GM19035 (cell line): Measurements from ENCODE around the gene DGUOK.
"Not testable (repeated sequence)": the region's sequence is repeated elsewhere in the genome, so short reads cannot be mapped to it uniquely, and the experiment has no call there.

Experiments
- ATAC-seq: cut with Tn5 transposase; IDR thresholded peaks from one replicate; pipeline ENCODE4 v1.9.1; 2021; ENCODE audit not compliant: unreplicated experiment

The DGUOK gene

DNA sequence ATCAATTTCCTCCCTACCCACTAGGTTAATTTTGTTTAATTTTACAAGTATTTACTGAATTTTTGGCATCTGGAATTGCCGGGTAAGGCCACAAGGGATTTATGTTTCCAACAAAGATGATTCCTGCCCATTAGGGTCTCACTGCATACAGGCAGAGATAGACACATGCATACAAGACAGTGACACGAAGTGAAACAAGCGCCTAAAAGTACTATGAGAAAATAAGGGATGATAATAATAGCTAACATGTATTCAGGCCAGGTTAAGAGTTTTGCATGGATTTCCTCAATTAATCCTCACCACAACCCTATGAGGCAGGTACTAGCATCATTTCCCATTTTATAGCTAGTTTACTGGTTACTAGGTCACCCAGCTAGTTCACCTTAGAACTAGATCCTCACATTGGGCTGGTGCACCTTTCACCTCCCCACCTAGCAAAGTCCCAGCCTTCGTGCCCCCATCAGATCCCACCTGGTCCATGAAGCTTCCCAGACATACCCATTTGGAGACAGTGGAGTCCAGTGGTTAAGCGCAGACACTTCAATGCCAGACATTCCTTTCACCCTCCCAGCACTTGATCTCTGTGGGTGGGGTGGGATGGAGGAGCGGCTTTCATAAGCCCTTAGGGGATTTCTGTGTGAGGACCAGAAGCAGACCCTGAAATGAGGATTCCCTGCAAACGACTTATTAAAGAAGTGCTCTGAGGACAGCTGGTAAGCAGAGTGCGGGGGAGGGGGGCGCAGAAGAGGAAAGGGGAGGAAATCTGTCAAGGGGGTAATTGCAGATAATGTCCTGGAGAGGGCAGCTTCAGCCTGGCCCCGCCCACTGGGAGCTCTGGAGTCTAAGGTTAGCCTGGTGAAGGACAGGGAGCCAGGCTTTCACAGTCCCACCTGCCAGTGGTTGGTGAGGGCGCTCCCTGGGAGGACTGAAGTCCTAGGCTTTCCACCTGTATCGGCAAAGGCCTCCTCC is 5.8 kb upstream of the DGUOK start:
- no peak for ATAC-seq

- ATAC-seq: no peak
Observed at GRCh38 chr2:73921581-73921980, 5.1 kb upstream of the DGUOK start.

DNA sequence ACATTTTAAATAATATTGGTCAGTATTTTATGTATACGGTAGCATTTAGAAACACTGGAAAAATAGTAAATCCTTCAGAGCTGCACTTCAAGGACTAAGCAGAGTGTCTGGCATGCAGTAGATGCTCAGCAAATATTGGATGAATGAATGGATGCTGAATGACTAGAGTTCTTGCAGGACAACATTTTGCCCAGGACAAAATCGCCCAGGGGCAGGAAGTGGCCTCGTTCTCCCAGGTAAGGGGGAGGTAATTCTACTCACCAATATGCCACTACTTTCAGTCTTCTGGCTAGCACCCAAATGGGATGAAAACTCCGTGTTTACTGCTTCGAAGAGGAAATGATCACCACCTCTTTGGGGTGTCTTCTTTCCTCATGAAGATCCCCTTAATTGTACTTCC is 4.0 kb upstream of the DGUOK start:
- no peak for ATAC-seq

GRCh38 chr2:73925033-73925704 is 1.5 kb upstream of the DGUOK start:
- ATAC-seq: no peak

GRCh38 chr2:73925853-73926492 is 707 bp upstream of the DGUOK start:
- no peak for ATAC-seq

DNA sequence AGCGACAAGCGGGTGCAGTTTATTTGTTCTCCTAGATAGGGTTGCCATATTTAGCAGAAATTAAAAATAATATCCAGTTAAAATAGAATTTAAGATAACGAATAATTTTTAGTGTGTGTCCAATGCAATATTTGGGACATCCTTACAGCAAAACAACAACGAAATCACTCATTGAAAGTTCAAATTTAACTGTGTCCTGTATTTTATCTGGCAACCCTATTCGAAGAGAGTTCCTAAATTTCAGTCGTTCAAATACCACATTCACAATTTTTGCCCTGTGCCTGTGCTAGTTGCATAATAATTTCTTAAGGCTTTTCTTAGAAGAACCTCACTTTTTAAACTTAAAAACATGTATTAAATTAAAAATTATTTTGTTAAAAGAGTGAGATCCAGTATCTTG is 664 bp downstream of the DGUOK start:
- no peak for ATAC-seq

GRCh38 chr2:73928963-73929347 is 2.3 kb downstream of the DGUOK start:
- ATAC-seq: no peak

DNA sequence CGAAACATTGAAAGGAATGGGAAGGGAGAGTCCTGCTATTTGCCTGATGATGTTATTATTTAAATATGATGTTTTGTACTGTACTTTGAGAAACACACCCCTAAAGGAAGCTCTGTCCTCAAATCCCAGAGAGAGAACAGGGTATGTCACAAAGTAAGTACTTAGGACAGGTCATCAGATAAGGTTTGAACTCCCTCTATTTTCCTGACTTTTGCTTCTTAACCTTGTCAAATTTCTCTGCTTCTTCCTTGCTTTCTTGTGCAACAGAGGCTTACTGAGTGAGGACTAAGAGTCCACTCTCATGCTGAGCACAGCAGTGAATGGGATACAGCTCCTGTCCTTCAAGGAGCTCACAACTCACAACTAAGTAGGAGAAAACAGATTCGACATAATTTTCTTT is 3.7 kb downstream of the DGUOK start:
- ATAC-seq: no peak

DNA sequence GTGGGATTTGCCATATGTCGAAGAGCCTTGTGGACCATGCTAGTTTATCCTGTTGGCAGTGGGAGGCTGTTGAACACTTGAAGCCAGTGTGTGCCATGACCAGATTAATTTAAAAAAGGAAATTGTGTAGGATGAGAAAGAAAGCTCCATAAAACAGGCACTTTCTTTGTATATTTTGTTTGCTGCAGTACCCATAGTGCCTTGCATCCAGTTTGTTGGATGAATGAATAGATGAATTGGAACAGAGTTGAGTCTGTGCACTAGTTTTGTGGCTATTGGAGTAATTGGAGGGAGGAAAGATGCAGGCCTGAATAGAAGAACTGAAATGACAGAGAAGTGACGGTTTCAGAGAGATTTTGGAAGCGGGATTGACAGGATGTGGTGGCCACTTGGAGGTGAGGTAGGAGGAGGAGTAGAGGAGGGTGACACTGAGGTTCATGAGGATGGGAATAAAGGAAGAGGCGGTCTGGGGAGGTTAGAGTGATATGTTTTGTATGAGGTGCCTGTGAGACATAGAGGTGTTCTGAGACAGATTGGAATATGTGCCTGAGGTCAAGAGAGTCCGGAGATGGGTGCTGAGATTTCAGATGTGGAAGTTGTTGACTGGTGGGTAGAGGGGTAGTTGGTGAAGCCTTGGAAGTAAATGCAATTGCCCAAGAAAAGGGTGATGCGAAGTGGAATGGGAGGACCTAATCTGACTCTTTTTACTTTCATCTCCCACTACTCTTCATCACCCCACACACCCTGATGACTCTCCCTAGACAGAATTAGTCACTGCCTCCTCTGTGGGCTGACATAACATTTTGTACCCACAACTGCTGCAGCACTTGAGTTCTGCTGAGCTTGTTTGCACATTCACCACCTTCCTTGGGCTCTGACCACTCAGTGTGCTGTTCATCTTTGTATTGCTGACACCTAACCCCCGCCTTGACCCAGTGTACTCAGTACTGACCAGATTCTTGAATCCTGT is 5.1 kb downstream of the DGUOK start:
- ATAC-seq: no peak

- ATAC-seq: no peak
Observed at GRCh38 chr2:73933194-73933593, 6.5 kb downstream of the DGUOK start.

DNA sequence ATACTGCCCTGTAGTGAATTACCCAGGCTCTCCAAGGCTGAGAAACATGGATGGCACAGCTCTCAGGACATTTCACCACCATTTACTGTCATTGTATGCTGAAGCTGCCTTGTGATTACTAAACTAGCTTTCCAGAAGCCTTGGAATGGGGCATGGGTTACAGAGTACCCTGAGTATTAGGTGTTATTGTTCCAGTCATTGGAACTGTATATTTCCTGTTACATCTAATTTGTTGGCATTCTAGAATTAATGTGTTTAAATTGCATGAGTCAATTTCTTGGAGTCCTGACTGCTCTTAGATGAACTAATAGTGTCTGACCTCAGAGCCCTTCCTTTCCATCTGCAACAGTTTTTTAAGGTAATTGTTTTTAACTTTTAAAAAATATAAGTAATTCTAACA is 9.0 kb downstream of the DGUOK start:
- ATAC-seq: no peak

GRCh38 chr2:73937103-73937885 is 10.6 kb downstream of the DGUOK start:
- no peak for ATAC-seq

DNA sequence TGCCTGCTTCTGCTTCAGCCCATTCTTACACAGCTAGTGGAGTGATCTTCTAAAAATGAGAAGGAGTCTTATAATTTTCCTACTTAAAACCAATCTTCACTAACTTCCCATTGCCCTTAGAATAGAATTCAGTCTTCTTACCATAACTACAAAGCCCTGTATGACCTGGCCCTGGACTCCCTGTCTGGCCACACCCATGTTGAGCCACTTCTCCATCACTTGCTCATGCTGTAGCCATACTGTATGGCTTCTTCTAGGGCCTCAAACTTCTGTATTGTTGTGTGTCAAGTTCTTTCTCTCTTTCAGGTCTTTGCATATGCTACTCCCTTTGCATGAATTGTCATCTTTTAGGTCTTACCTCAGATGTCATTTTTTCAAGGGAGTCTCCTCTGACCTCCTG is 11.2 kb downstream of the DGUOK start:
- no peak for ATAC-seq

GRCh38 chr2:73938718-73939352 is 12.2 kb downstream of the DGUOK start:
- no peak for ATAC-seq

- no peak for ATAC-seq
Observed at GRCh38 chr2:73939419-73939818, 12.7 kb downstream of the DGUOK start.

DNA sequence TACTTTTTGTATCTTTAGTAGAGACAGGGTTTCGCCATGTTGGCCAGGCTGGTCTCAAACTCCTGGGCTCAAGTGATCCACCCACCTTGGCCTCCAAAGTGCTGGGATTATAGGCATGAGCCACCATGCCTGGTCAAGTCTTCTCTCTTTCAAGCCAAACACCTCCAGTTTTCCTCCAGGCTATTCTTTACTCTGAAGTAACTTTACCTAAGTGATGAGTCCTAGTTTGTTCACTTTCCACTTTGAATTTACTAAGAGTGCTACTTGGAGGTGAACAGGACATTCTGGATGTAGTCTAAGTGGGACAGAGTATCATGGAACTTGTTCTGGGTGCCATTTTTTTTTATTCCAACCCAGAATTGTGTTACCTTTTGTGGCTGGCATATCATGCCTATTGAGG is 13.4 kb downstream of the DGUOK start:
- not testable (repeated sequence) for ATAC-seq

- no peak for ATAC-seq
Observed at GRCh38 chr2:73942664-73943063, 16.0 kb downstream of the DGUOK start.

- no peak for ATAC-seq
Observed at GRCh38 chr2:73944714-73945113, 18.0 kb downstream of the DGUOK start.

GRCh38 chr2:73946215-73946614 is 19.5 kb downstream of the DGUOK start:
- ATAC-seq: no peak
